HEK293 (cell line): ENCODE data around the gene APLP2.

Experiments used
- SALL2 ChIP-seq: fragments of 450-650 bp; formaldehyde crosslinking; IDR thresholded peaks from 2 replicates; pipeline ENCODE4 v1.5.0; 2017; ENCODE audit warnings: missing biosample characterization, mild to moderate bottlenecking, missing genetic modification characterization, borderline replicate concordance
- ZBTB17 ChIP-seq: fragments of 450-650 bp; formaldehyde crosslinking; IDR thresholded peaks from 2 replicates; pipeline ENCODE4 v1.5.1; 2016; ENCODE audit warnings: missing biosample characterization, missing genetic modification characterization
- ZNF561 ChIP-seq: fragments of 450-650 bp; IDR thresholded peaks from 2 replicates; pipeline ENCODE4 v1.5.1; 2018; ENCODE audit warnings: missing biosample characterization, missing genetic modification characterization, borderline replicate concordance
- TF ChIP-seq, protein P1 (sequence below): fragments of 450-650 bp; formaldehyde crosslinking; IDR thresholded peaks from 2 replicates; pipeline ENCODE4 v1.5.1; 2016; ENCODE audit warnings: missing biosample characterization, missing genetic modification characterization

DNA sequence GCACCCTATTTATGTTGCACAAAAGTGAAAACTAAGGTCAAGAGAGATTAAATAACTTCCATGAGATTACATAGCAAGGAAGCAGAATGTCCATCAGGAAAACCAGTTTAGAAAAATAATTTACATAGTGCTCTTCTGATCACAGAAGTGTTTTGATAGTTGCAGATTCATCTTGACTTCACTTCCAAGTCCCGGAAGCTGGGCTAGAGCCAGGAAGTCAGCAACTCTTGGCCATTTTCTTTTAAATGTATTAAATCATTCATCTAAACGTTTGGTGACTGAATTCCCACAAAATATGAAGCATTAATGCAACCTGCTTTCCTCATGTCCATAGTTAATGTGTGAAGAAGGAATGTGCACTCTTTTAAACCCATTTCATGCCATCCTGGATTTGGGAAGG, 29.7 kb downstream of the APLP2 start:
- no peak for TF ChIP-seq ZBTB17 (tag by site-specific recombination)
- TF ChIP-seq, protein P1, sequence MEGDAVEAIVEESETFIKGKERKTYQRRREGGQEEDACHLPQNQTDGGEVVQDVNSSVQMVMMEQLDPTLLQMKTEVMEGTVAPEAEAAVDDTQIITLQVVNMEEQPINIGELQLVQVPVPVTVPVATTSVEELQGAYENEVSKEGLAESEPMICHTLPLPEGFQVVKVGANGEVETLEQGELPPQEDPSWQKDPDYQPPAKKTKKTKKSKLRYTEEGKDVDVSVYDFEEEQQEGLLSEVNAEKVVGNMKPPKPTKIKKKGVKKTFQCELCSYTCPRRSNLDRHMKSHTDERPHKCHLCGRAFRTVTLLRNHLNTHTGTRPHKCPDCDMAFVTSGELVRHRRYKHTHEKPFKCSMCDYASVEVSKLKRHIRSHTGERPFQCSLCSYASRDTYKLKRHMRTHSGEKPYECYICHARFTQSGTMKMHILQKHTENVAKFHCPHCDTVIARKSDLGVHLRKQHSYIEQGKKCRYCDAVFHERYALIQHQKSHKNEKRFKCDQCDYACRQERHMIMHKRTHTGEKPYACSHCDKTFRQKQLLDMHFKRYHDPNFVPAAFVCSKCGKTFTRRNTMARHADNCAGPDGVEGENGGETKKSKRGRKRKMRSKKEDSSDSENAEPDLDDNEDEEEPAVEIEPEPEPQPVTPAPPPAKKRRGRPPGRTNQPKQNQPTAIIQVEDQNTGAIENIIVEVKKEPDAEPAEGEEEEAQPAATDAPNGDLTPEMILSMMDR (tag by site-specific recombination): no peak
- no peak for TF ChIP-seq SALL2 (tag by site-specific recombination)
- no peak for TF ChIP-seq ZNF561
